ENCODE data around the gene ANGPTL2.

DNA sequence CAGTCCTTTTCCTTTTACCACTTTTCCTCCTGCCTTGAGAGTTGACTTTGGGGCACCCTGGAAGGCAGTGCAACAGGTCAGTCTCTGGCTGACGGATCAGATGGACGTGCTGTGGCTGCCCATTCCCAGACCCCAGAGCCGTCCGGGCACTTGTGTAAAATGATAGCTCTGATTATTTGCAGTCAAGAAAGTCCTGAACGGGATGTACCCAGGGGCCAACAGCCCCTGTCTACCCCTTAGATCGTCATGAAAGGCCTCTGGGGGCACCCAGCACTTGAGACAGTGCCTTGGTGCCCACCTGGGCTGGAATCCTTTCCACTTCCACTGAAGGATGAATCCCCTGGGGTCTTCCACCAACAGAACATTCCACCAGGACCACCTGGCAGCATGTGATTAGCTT is 17.7 kb upstream of the ANGPTL2 start:
- TF ChIP-seq POLR2A (IDR thresholded peaks at IDR 0.05; ENCODE audit: low read depth, low read length) = no peak
- no peak for TF ChIP-seq TAF1 (IDR thresholded peaks at IDR 0.05; ENCODE audit: borderline replicate concordance, low read depth, low read length)
- TF ChIP-seq POLR2AphosphoS5 (IDR thresholded peaks at IDR 0.05; ENCODE audit: low read depth, low read length) = no peak

All from GM12892 (cell line).